ENCODE data around the gene PCDH11Y.
"Not testable (repeated sequence)": the region's sequence is repeated elsewhere in the genome, so short reads cannot be mapped to it uniquely, and the experiment has no call there.

The PCDH11Y gene, protein sequence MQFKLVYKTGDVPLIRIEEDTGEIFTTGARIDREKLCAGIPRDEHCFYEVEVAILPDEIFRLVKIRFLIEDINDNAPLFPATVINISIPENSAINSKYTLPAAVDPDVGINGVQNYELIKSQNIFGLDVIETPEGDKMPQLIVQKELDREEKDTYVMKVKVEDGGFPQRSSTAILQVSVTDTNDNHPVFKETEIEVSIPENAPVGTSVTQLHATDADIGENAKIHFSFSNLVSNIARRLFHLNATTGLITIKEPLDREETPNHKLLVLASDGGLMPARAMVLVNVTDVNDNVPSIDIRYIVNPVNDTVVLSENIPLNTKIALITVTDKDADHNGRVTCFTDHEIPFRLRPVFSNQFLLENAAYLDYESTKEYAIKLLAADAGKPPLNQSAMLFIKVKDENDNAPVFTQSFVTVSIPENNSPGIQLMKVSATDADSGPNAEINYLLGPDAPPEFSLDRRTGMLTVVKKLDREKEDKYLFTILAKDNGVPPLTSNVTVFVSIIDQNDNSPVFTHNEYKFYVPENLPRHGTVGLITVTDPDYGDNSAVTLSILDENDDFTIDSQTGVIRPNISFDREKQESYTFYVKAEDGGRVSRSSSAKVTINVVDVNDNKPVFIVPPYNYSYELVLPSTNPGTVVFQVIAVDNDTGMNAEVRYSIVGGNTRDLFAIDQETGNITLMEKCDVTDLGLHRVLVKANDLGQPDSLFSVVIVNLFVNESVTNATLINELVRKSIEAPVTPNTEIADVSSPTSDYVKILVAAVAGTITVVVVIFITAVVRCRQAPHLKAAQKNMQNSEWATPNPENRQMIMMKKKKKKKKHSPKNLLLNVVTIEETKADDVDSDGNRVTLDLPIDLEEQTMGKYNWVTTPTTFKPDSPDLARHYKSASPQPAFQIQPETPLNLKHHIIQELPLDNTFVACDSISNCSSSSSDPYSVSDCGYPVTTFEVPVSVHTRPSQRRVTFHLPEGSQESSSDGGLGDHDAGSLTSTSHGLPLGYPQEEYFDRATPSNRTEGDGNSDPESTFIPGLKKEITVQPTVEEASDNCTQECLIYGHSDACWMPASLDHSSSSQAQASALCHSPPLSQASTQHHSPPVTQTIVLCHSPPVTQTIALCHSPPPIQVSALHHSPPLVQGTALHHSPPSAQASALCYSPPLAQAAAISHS (N-terminal part only)

DNA sequence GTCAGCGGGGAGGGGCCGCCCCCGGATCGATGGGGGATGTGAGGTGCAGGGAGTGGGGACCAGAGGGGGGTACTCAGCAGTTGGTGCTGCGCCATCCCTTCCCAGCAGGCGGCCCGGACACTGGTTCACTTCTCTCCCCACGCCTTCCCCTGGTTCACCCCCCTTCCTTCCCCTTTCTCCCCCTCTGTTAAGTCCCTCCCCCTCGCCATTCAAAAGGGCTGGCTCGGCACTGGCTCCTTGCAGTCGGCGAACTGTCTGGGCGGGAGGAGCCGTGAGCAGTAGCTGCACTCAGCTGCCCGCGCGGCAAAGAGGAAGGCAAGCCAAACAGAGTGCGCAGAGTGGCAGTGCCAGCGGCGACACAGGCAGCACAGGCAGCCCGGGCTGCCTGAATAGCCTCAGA lies at the start of gene PCDH11Y:
Gene PCDH11Y (plus strand): TSS at position 240 of the 400 bp plus-strand sequence. CDS start 56,804 bp downstream, outside the sequence.
- not testable (repeated sequence) for DNase-seq

DNA sequence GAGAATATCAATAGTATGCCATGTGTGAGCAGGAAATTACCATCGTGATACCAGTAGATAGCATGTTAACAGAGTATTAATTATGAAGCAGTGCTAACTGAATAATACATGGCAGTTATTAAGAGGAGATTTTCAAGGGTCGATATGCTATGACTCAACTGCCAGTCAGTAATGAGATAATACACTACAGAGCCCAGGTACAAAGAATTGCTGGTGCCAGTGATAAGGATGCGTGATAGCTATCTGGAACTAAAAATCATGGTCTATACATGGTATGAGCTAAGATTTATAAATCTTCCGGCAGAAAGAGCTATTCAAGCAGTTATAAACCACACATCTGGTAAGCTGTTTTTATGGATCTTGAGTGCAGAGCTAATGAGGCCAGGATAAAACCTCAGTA lies 32.2 kb upstream of the PCDH11Y start:
- not testable (repeated sequence) for DNase-seq

DNA sequence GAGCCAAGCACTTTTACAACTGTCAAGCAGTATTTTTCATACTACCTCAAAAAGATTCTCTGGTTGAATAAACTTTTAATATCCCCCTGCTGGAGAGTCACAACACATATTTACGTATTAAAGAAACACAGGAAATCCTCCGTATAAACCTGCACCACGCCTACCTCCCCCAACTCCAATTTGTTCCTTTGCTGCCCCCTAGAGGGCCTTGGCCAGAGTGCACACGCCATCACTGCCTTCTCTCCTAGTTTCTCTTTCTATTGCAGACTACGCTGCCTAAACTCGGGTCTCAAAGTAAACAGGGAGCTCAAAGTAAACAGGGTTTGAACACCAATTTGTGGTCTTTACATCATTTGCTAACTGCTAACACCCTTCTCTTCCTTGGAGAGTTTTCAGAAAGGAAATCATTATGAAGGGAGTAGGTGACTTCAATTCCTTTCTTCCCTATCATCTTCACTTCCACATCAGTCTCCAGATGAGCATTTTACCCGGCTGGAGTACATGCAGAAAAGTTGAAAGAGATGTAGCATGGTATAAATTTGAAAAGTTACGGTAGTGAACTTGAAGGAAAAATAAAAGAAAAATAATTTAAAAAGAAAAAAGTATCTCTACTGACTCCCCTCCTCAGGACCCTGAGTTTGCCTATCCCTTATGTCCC lies 8.2 kb upstream of the PCDH11Y start:
- DNase-seq = not testable (repeated sequence)

DNA sequence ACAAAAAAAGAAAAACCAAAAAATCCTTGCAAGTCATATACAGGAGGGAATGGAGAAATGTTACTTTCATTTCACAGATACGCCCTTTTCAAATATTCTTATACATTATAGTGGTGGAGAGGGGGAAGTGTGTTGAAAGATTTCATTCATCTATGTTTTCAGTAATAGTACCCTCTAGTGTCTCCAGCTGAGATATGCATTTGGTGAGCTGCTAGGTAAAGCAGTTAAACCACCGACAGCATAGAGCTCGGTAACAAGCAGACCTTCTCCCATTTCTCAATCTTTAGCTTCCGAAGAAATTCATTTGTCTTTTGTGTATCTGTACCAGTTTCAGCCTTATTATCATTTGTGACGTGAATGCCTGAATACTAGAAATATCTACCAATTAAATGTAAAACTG lies 5.2 kb upstream of the PCDH11Y start:
- not testable (repeated sequence) for DNase-seq

DNA sequence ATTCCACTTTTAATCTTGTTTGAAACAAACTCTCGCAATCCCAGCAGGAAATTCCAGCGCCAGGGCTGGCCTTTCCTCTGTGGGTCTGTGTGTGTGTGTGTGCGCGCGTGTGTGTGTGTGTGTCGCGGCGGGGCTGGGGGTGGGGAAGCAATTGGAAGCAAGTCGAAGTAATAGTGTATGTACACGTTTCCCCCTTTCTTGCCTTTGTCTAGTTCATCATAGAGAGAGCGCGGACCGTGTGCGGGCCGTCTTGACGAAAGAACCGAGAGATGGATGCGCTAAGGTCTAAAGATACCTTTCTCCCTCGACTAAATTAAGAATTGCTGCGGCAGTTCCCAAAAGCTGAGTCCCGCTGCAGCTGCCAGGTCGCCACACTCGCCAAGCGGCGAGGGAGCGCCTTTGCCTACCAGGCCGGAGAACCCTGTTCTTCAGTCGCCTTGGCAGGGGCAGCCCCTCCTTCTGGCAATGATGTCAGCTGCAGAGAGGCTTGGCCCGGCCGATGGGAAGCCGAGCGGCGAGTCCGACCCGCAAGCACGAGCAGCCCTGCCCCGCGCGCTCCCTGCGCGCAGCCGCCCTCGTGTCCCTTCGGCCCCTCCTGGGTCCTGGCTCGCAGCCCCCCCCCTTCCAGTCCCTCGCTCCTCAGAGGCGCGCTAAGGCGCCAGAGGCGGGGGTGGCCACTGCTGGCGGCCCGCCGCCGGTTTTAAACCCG lies 2.5 kb downstream of the PCDH11Y start:
- not testable (repeated sequence) for DNase-seq

DNA sequence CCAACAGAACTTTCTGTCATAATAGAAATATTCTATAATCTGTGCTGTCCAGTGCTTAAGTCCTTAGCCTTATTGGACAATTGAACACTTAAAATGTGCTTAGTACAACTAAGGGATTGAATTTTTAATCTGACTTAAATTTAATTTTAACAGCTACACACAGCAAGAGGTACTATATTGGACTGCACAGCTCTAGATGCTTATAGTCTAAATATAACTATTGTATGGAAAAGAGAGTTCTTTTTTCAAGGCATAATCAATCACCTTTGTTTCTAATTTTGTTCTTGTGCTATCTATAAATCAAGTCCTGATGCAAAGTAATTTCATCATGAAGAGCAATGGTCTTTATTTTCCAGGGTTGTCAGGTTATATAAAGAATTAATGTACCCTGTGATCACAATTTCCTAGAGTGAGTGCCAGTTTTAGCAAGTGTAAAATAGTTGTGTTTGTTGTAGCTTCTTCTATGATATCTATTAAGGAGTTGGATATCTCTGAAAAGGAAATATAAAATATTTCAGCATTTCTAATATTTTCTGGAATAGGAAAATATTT lies 39.0 kb downstream of the PCDH11Y start:
- DNase-seq = not testable (repeated sequence)

DNA sequence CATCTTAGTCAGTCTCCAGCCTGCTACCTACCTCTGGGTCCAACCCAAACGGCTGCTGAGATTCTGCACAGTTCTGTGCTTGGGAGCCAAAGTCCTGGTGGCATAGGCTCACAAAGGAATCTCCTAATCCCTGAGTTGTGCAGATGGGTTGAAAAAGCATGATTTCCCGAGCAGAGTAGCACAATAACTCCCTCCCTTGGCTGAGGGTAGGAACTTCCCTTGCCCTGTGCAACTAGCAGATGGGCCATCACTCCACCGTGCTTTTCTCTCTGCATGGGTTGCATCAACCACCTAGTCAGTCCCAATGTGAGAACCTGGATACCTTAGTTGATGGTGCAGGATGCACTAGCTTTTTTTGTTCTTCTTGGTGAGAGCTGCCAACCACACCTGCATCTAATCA lies 82.9 kb downstream of the PCDH11Y start:
- DNase-seq = not testable (repeated sequence)

DNA sequence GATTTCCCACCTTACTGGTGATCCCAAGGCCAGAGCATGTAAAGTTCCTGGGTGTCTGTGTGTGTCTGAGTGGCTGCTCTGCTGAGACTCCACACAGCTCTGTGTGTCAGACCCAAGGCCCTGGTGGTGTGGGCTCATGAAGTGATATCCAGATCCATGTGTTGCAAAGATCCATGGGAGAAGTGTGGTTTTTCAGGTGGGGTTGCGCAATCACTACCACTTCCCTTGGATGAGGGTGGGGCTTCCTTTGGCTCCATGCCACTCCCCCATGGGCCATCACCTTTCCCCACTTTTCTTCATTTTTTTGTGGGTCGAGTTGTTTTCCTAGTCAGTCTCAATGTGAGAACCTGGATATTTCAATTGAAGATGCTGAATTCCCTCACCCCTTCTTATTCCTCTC lies 182.9 kb downstream of the PCDH11Y start:
- DNase-seq = not testable (repeated sequence)

DNA sequence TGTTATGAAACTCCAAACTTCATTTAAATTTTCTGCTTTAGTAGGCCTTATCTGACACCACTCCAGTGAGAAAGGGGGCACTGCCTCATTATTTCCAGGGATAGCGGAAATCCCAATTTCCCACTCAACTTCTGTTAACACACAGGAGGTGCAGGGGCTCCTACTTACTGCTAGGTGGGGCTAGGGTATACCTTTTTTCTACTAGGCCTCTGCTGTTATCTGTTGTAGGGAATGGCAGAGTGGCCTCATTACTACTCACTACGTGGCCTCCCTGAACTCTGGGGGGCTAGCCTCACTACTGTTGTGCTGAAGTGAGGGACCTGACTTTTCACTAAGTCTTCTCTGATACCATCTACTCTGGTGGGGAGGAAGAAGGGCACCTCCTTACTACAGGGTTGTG lies 215.0 kb downstream of the PCDH11Y start:
- DNase-seq = not testable (repeated sequence)

DNA sequence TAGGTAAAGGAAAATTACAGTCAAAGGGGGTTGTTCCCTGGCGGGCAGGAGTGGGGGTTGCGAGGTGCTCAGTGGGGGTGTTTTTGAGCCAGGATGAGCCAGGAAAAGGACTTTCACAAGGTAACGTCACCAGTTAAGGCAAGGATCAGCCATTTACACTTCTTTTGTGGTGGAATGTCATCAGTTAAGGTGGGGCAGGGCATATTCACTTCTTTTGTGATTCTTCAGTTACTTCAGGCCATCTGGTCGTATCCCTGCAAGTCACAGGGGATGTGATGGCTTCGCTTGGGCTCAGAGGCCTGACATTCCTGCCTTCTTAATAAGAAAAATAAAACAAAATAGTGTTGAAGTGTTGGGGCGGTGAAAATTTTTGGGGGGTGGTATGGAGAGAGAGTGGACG lies 324.8 kb downstream of the PCDH11Y start:
- not testable (repeated sequence) for DNase-seq

DNA sequence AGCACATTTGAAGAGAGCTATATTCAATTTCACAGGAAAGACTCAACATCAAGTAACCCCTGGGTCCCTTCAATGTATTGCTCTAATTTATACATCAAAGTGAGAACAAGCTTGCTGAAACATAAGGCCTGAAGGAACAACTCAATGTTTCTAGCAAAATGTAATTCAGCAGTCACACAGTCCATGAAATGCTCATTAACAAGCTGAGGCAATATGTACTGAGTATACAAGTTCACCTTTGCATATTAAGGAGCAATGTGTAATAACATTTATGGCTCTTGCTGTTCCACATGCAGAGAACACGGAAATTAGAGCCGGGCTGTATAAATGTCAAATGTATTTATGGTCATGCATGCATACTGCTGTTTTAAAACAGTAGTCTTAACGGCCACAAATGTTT lies 342.1 kb downstream of the PCDH11Y start:
- DNase-seq = not testable (repeated sequence)

DNA sequence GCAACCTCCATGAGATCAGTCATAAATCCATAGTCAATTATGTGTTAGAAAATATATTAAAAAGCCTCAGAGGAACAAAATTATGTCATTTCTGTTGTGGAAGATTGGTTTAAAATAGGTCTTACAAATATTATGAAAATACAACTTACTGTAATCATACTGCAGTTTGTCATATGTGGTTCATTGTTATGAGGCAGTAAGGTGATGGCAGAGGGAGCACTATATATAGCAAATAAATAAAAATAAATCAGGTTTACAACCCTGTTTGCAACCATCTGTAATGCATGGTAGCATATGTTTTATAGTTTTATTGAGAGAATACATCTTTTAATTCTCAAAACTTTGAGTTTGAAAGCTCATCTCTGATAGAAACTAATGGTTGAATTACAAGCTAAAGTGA lies 543.6 kb downstream of the PCDH11Y start:
- not testable (repeated sequence) for DNase-seq

DNA sequence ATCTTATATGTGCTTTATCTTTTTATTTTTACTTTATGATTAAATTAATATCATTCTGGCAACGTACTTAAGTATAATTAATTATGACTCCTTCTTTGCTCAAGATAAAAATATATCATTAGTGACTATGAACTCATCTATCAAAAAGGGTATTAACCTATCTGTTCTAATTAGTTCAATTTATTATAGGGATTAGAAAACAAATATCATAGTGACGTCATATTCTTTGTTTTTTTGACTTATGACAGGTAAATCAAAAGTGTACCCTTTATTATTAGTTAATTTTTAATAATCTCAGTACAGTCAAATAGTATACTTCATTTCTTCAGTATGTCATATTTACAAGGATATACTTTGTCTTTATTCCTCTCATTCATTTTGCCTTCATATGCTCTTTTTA lies 638.5 kb downstream of the PCDH11Y start:
- DNase-seq = not testable (repeated sequence)

DNA sequence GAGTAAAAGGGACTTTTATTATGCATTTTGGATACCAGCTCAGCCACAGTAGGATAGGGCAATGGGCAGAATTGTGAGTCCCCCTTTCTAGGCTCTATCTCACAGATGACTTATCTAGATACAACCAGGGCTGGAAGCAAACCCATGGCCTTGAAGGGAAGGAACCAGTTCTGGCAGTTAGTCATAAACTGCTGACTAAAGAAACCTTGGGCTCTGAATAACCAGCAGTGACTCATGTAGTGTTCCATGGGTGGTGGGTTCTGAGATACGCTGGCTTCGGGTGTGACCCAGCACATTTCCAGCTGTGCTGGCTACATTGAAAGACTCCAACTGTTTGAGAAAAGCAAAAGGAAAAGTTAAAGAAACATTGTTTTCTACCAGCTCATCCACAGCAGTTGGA lies 679.2 kb downstream of the PCDH11Y start:
- DNase-seq = not testable (repeated sequence)

DNA sequence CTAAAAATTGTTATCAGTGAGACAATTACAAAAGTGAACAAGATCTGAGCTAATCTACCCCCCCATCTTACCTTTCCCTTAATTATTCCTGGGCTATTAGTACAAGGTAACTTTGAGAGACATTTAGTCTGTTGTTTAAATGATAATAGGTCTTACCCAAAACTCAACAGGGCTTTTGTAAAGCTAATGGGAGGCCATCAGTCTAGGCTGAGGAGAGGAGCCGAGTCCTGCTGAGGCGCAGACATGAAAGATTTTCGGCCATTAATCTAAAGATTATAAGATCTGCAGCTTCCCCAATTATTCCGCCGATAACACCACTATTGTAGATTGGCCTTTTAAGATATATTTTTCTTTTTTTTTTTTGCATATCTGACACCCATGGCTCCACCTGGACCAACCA lies 708.6 kb downstream of the PCDH11Y start:
- DNase-seq = not testable (repeated sequence)

DNA sequence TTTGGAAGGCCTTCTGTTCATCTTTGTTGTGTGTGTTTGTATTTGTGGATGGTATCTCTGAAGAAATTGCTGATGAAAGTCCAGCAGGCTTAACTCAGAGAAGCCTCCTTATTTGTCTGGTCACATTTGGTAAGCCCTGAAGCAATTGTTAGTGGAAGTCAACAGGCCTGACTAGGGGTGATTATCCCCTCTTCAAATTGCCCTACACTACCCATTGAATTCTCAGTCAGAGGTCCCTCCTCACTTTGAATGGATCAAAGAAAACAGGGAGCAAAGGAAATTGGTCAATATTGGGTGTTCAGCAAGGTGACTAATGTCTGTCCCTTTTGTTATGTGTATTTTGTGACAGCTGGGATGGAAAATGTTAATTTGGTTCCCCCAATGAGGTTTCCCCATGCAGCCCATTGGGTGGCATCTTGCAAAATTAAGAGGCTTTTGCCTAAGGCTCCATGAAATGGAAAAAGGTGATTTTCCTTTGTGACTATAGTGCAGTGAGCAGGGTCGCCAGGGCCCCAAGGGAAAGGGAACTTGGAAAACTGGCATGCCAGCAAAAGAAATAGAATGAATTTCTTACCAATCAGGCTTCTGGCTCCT lies 709.8 kb downstream of the PCDH11Y start:
- not testable (repeated sequence) for DNase-seq

DNA sequence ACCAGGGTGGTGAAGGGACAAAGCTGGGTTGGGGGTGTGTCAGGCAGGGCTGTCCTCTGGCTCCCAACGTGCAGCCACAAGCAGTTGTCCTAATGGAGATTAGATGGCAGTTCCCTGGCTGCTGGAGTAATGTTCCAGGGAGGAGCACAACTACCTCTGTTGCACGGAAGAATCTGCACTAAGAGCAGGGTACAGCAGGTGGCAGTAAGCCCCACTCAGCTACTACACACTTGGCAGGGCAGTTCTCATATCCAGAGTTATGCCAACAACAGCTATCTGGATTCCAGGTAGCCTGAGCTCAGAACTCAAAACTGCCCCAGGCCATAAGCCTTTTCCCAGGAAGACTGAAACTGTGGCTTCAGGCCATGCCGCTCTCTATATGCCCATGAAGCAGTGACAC lies 761.3 kb downstream of the PCDH11Y start:
- not testable (repeated sequence) for DNase-seq

DNA sequence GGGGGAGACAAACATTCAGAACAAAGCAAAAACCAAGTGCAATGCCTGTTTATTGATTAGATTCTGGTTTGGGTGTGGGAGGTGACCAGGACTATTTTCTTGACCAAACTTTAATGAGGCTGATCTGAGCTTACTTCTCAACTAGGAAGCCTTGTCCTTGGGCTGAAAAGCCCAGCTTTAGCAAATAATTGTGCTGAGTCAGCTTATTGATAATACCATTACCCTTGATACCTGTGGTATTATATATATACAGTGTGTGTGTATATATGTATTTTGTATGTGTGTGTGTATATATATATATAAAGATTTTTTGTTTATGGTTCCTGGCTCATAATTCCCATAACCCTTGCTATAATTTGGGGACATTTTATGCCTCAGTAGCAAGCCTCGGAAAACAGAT lies 776.4 kb downstream of the PCDH11Y start:
- not testable (repeated sequence) for DNase-seq
